ENCODE measurements around the gene ABCB7.
A peak's percentile ranks its signal among the peaks of the same experiment; 100 is the strongest.
"Not testable (repeated sequence)": the region's sequence is repeated elsewhere in the genome, so short reads cannot be mapped to it uniquely, and the experiment has no call there.

Gene ABCB7

DNA sequence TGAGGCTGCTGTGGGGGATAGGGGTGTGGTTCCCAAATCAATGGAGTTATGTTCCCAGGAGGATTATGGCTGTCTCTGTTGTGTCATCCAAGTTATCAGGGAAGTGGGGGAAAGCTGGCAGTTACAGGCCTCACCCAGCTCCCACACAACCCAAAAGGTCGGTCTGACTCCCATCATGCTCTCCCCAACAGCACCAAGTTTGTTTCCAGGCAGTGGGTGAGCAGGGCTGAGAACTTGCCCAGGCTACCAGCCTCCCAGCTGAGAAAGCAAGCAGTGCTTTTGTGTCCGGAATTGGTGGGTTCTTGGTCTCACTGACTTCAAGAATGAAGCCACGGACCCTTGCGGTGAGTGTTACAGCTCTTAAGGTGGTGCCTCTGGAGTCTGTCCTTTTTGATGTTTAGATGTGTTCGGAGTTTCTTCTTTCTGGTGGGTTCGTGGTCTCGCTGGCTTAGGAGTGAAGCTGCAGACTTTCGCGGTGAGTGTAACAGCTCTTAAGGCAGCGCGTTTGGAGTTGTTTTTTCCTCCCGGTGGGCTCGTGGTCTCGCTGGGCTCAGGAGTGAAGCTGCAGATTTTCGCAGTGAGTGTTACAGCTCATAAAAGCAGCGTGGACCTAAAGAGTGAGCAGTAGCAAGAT lies 16.3 kb upstream of the ABCB7 start:
- not testable (repeated sequence) for H3K79me2 ChIP-seq (ENCODE audit: control insufficient read depth, insufficient read depth, low read length, poor library complexity); H3K36me3 ChIP-seq (ENCODE audit: control insufficient read depth in 1 of 2, insufficient read depth in 2 of 2, low read length in 2 of 2); H3K18ac ChIP-seq (ENCODE audit: low read length); H2AK5ac ChIP-seq (ENCODE audit: low read length); H3K9me3 ChIP-seq (ENCODE audit: insufficient read depth, low read depth, low read length); H3K4ac ChIP-seq (ENCODE audit: low read depth, low read length); H4K12ac ChIP-seq (ENCODE audit: low read depth, low read length); H3K27me3 ChIP-seq (ENCODE audit: insufficient read depth, low read length); H3K4me1 ChIP-seq (ENCODE audit: control insufficient read depth in 1 of 2, insufficient read depth in 2 of 2, low read length in 2 of 2); H3K14ac ChIP-seq (ENCODE audit: low read length); H2AFZ ChIP-seq (ENCODE audit: insufficient read depth, low read length, poor library complexity); H3K79me1 ChIP-seq (ENCODE audit: low read length); H3K4me3 ChIP-seq (ENCODE audit: low read depth, low read length); H3K23ac ChIP-seq (ENCODE audit: low read length); H4K91ac ChIP-seq (ENCODE audit: low read depth, low read length); H4K8ac ChIP-seq (ENCODE audit: low read depth, low read length); H3K9ac ChIP-seq (ENCODE audit: low read length); H3K27ac ChIP-seq (ENCODE audit: low read depth, low read length); H2BK12ac ChIP-seq (ENCODE audit: low read length); H2BK120ac ChIP-seq (ENCODE audit: insufficient read depth, low read length, poor library complexity); H3K4me2 ChIP-seq (ENCODE audit: low read length); H2BK5ac ChIP-seq (ENCODE audit: low read depth, low read length, poor library complexity); DNase-seq
- no CpG with 5 or more reads among the region's 16 CpGs for WGBS (ENCODE audit: extremely low coverage, insufficient coverage, insufficient read length)

DNA sequence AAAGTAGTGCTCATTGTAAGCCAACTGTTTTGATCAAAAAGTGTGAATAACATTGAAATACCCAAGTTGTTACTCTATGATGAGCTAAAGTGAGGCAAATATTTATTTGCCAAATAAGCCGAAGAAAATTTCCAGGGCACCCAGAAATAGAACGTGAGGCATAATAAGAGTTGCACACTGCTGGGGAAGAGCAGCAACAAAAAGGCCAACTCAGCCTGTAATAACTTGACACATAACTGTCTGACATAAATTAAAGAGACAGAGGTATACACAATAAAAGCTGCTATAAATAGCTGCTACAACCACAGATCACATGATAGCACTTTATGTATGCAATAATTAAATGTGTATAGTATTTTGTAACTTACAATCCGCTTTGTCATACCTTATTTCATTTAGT lies 2.0 kb upstream of the ABCB7 start:
- Histone ChIP-seq H2AFZ (ENCODE audit: insufficient read depth, low read length, poor library complexity) (no peak overlapping the region), H2AK5ac (ENCODE audit: low read length) (no peak overlapping the region), H3K27me3 (ENCODE audit: insufficient read depth, low read length) (no peaks in the 10 kb centered on the region), H3K4me1 (ENCODE audit: control insufficient read depth in 1 of 2, insufficient read depth in 2 of 2, low read length in 2 of 2) (peaks cover 0 to 2% of the 10 kb centered on the region in 2 experiments), H3K4me3 (ENCODE audit: low read depth, low read length) (no peak overlapping the region), H2BK120ac (ENCODE audit: insufficient read depth, low read length, poor library complexity) (no peak overlapping the region), H3K79me2 (ENCODE audit: control insufficient read depth, insufficient read depth, low read length, poor library complexity) (peaks cover 1% of the 10 kb centered on the region), H3K36me3 (ENCODE audit: control insufficient read depth in 1 of 2, insufficient read depth in 2 of 2, low read length in 2 of 2) (no peaks in the 10 kb centered on the region), H2BK12ac (ENCODE audit: low read length) (no peak overlapping the region), H4K91ac (ENCODE audit: low read depth, low read length) (no peak overlapping the region), H3K9ac (ENCODE audit: low read length) (no peak overlapping the region), H3K27ac (ENCODE audit: low read depth, low read length) (no peak overlapping the region), H2BK5ac (ENCODE audit: low read depth, low read length, poor library complexity) (no peak overlapping the region), H3K14ac (ENCODE audit: low read length) (no peak overlapping the region), H3K4me2 (ENCODE audit: low read length) (no peak overlapping the region), H3K23ac (ENCODE audit: low read length) (no peak overlapping the region), H4K12ac (ENCODE audit: low read depth, low read length) (no peak overlapping the region), H3K4ac (ENCODE audit: low read depth, low read length) (no peak overlapping the region), H3K9me3 (ENCODE audit: insufficient read depth, low read depth, low read length) (no peaks in the 10 kb centered on the region), H3K79me1 (ENCODE audit: low read length) (peaks cover 3% of the 10 kb centered on the region), H3K18ac (ENCODE audit: low read length) (no peak overlapping the region), H4K8ac (ENCODE audit: low read depth, low read length) (no peak overlapping the region)
- DNase-seq = no peak
- no CpG with 5 or more reads among the region's 3 CpGs for WGBS (ENCODE audit: extremely low coverage, insufficient coverage, insufficient read length)

DNA sequence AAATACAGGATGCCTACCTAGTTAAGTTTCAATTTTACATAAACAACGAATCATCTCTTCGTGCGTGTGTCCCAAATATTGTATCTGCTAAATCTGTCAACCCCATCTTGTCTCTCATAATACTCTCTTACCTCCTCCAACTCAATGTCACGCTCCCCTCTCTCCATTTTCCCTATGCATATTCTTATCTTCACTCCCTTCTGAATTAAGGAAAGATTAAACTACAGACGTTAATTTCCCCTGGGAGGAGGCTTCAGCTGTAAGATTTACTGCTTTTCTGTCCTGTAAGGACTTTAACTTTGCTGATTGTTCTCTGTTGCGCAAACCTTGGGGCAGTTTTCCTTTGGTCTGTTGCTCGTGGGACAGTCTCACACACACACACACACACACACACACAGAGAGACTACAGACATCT lies 455 bp upstream of the ABCB7 start:
- Histone ChIP-seq H2AK5ac (ENCODE audit: low read length) (no peak overlapping the region), H4K91ac (ENCODE audit: low read depth, low read length) (no peak overlapping the region), H3K9me3 (ENCODE audit: insufficient read depth, low read depth, low read length) (no peaks in the 10 kb centered on the region), H3K9ac (ENCODE audit: low read length) (no peak overlapping the region), H3K4me3 (ENCODE audit: low read depth, low read length) (no peak overlapping the region), H3K79me1 (ENCODE audit: low read length) (peaks cover 3% of the 10 kb centered on the region), H3K18ac (ENCODE audit: low read length) (no peak overlapping the region), H3K79me2 (ENCODE audit: control insufficient read depth, insufficient read depth, low read length, poor library complexity) (peaks cover 1% of the 10 kb centered on the region), H2BK120ac (ENCODE audit: insufficient read depth, low read length, poor library complexity) (no peak overlapping the region), H3K27ac (ENCODE audit: low read depth, low read length) (no peak overlapping the region), H4K12ac (ENCODE audit: low read depth, low read length) (peak overlapping the region; percentile 18), H2BK5ac (ENCODE audit: low read depth, low read length, poor library complexity) (no peak overlapping the region), H3K4ac (ENCODE audit: low read depth, low read length) (no peak overlapping the region), H3K14ac (ENCODE audit: low read length) (no peak overlapping the region), H4K8ac (ENCODE audit: low read depth, low read length) (peak overlapping the region; percentile 65), H3K4me1 (ENCODE audit: control insufficient read depth in 1 of 2, insufficient read depth in 2 of 2, low read length in 2 of 2) (peaks cover 0 to 2% of the 10 kb centered on the region in 2 experiments), H2BK12ac (ENCODE audit: low read length) (no peak overlapping the region), H3K27me3 (ENCODE audit: insufficient read depth, low read length) (no peaks in the 10 kb centered on the region), H3K36me3 (ENCODE audit: control insufficient read depth in 1 of 2, insufficient read depth in 2 of 2, low read length in 2 of 2) (no peaks in the 10 kb centered on the region), H3K4me2 (ENCODE audit: low read length) (peak overlapping the region; percentile 52), H2AFZ (ENCODE audit: insufficient read depth, low read length, poor library complexity) (no peak overlapping the region), H3K23ac (ENCODE audit: low read length) (no peak overlapping the region)
- peak in 1 of 2 donors; percentile 1 for DNase-seq
- no CpG with 5 or more reads among the region's 7 CpGs for WGBS (ENCODE audit: extremely low coverage, insufficient coverage, insufficient read length)

DNA sequence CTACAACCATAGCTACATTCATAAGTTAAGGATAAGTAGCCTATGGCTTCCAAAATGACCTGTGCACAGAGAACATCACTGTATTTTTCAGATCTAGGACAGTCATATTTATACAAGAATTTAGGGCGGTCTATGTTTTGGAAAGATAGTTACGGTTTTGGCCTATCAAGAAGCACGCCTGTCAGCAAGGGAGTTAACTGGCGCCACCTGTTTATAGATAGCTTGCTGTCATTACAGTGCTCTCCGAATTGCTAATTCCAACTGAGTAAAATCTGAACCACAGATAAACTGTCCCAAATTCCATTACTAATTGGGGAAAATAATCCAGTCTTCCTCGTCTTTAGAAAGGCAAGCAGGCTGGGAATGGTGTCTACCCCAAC lies 646 bp downstream of the ABCB7 start:
- Histone ChIP-seq H3K4me3 (ENCODE audit: low read depth, low read length) (peak overlapping the region; percentile 75), H2AFZ (ENCODE audit: insufficient read depth, low read length, poor library complexity) (no peak overlapping the region), H3K36me3 (ENCODE audit: control insufficient read depth in 1 of 2, insufficient read depth in 2 of 2, low read length in 2 of 2) (no peaks in the 10 kb centered on the region), H3K14ac (ENCODE audit: low read length) (no peak overlapping the region), H3K4me2 (ENCODE audit: low read length) (peak overlapping the region; percentile 76), H2BK120ac (ENCODE audit: insufficient read depth, low read length, poor library complexity) (no peak overlapping the region), H3K27ac (ENCODE audit: low read depth, low read length) (no peak overlapping the region), H3K27me3 (ENCODE audit: insufficient read depth, low read length) (no peaks in the 10 kb centered on the region), H3K4me1 (ENCODE audit: control insufficient read depth in 1 of 2, insufficient read depth in 2 of 2, low read length in 2 of 2) (peaks cover 0 to 2% of the 10 kb centered on the region in 2 experiments), H2AK5ac (ENCODE audit: low read length) (no peak overlapping the region), H4K12ac (ENCODE audit: low read depth, low read length) (no peak overlapping the region), H3K79me2 (ENCODE audit: control insufficient read depth, insufficient read depth, low read length, poor library complexity) (peaks cover 1% of the 10 kb centered on the region), H2BK12ac (ENCODE audit: low read length) (no peak overlapping the region), H3K9ac (ENCODE audit: low read length) (peak overlapping the region; percentile 85), H3K23ac (ENCODE audit: low read length) (no peak overlapping the region), H2BK5ac (ENCODE audit: low read depth, low read length, poor library complexity) (no peak overlapping the region), H3K18ac (ENCODE audit: low read length) (no peak overlapping the region), H3K79me1 (ENCODE audit: low read length) (peaks cover 3% of the 10 kb centered on the region), H4K91ac (ENCODE audit: low read depth, low read length) (no peak overlapping the region), H4K8ac (ENCODE audit: low read depth, low read length) (no peak overlapping the region), H3K9me3 (ENCODE audit: insufficient read depth, low read depth, low read length) (no peaks in the 10 kb centered on the region), H3K4ac (ENCODE audit: low read depth, low read length) (no peak overlapping the region)
- DNase-seq = peak in 1 of 2 donors; percentile 4
- no CpG with 5 or more reads among the region's 6 CpGs for WGBS (ENCODE audit: extremely low coverage, insufficient coverage, insufficient read length)

Measured in trophoblast cell (in vitro differentiated cells and primary cell).